ENCODE data around the gene VKORC1L1. TPM values are rescaled to one million over a fixed set of nuclear protein-coding genes. Genes with fewer than 3 reads are reported as not detected.

VKORC1L1 gene
- total and polyA plus RNA-seq, 2 of the 8 experiments (the other 6 are each of a cell fraction or from before 2014, with no cell fraction given), result 12.7 to 45.3 TPM

DNA sequence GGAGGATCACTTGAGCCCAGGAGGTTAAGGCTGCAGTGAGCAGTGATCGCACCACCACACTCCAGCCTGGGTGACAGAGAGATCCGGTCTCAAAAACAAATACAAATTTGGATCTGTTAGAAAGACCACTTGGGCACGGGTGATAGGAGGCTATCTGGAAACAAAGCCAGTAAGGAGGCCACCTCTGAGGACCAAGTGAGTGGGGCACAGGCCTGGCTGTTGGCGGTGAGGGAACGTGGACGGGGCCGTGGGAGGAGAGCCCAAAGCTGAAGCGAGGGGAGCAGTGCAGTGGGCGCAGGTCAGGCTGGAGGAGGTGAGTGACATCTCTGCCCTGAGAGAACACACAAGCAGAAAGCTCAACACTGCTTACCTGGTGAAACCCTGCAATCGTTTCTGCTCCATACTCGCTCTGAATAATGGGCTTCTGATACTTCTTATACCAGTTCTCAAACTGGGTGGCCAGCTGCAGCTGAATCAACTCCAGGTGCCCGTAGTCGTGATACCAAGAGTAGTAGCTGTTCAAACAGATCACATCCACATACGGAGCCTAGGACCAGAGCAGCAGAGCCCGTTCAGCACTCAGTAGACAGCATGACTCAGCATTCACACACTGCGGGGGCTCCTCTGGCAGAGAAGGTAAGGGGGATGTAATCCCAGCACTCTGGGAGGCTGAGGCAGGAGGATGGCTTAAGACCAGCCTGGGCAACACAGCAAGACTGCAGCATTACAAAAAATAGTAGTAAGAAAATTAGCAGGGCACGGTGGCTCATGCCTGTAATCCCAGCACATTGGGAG, 94.7 kb downstream of the VKORC1L1 start:
- no peak overlapping the region for H2BK120ac ChIP-seq (replicated peaks; ENCODE audit: low read depth, low read length)
- H3K23ac ChIP-seq (ENCODE audit: insufficient read length), result no peak overlapping the region
- H3K18ac ChIP-seq (ENCODE audit: extremely low read depth, low read length), result no peak overlapping the region
- no peak for DNase-seq (ENCODE audit: low read depth in 1 of 2, low spot score in 2 of 2)
- H3K4ac ChIP-seq (replicated peaks; ENCODE audit: insufficient read length, low read depth, low read length), result no peak overlapping the region
- no peak overlapping the region for H2AFZ ChIP-seq (ENCODE audit: low read length)
- no peak overlapping the region for H2BK15ac ChIP-seq (ENCODE audit: low read length)
- WGBS, 2 experiments (ENCODE audit: extremely low coverage in 1 of 2, insufficient coverage in 1 of 2, insufficient read length in 1 of 2, insufficient replicate concordance in 2 of 2, low coverage in 1 of 2, low lambda C conversion rate in 2 of 2, missing lambda C conversion rate in 1 of 2), result 93% methylated on average over 17 of the region's 17 CpGs; no CpG with 5 or more reads in 1 of the 2 experiments
- no peak overlapping the region for H2BK12ac ChIP-seq (ENCODE audit: low read depth, low read length)
- H3K36me3 ChIP-seq (ENCODE audit: control insufficient read depth in 2 of 4, insufficient read depth in 4 of 4, low read length in 3 of 4), result peaks cover 21 to 80% (median 55%) of the 10 kb centered on the region in 4 experiments
- H3K4me3 ChIP-seq (ENCODE audit: extremely low read depth in 1 of 4, insufficient read depth in 2 of 4, low read depth in 3 of 4, low read length in 4 of 4), result no peak overlapping the region
- H2BK20ac ChIP-seq (ENCODE audit: low read length), result no peak overlapping the region
- no peak overlapping the region for H2AK5ac ChIP-seq (ENCODE audit: low read depth, low read length)
- H3K27ac ChIP-seq (ENCODE audit: low read depth, low read length), result no peak overlapping the region
- peaks cover 0 to 6% of the 10 kb centered on the region in 2 experiments for H4K20me1 ChIP-seq (replicated peaks in 1 of 2; ENCODE audit: control insufficient read depth in 1 of 2, insufficient read depth in 2 of 2, low read length in 2 of 2)
- H3K56ac ChIP-seq (replicated peaks; ENCODE audit: insufficient read length, low read depth, low read length), result no peak overlapping the region
- no peaks in the 10 kb centered on the region for H3K23me2 ChIP-seq (ENCODE audit: low read depth, low read length)
- H3K4me2 ChIP-seq (ENCODE audit: insufficient read depth in 1 of 2, low read depth in 2 of 2, low read length in 2 of 2), result no peak overlapping the region
- H4K8ac ChIP-seq (ENCODE audit: extremely low read depth, insufficient read depth, low read length), result no peak overlapping the region
- no peaks in the 10 kb centered on the region for H3K27me3 ChIP-seq (replicated peaks in 1 of 4; ENCODE audit: control insufficient read depth in 3 of 4, extremely low read depth in 1 of 4, insufficient read depth in 3 of 4, low read length in 3 of 4)
- no peak overlapping the region for H3K14ac ChIP-seq (ENCODE audit: insufficient read length)
- H3K79me2 ChIP-seq (ENCODE audit: control insufficient read depth in 1 of 2, insufficient read depth in 2 of 2, low read length in 2 of 2), result no peaks in the 10 kb centered on the region
- H4K5ac ChIP-seq (ENCODE audit: insufficient read length, low read depth, low read length), result no peak overlapping the region
- FAIRE-seq, result no peak
- H3K79me1 ChIP-seq (ENCODE audit: low read depth, low read length), result no peaks in the 10 kb centered on the region; the same call in 1 of the 2 replicates
- TF ChIP-seq KDM1A (IDR thresholded peaks at IDR 0.05; ENCODE audit: borderline replicate concordance, low read length), result no peak
- no peak for TF ChIP-seq POU5F1 (IDR thresholded peaks at IDR 0.05; ENCODE audit: low read depth, low read length)
- no peak for TF ChIP-seq KDM5A (IDR thresholded peaks at IDR 0.05; ENCODE audit: low read length)
- no peak for TF ChIP-seq CREB1 (IDR thresholded peaks at IDR 0.05)
- no peak for TF ChIP-seq TAF1 (IDR thresholded peaks at IDR 0.05; ENCODE audit: low read depth, low read length)
- no peak for TF ChIP-seq MAFK (IDR thresholded peaks at IDR 0.05; ENCODE audit: low read depth, low read length)
- no peak for TF ChIP-seq NANOG (IDR thresholded peaks at IDR 0.05; ENCODE audit: insufficient read depth, low read depth, low read length, poor library complexity, severe bottlenecking)
- TF ChIP-seq JUN (IDR thresholded peaks at IDR 0.05; ENCODE audit: low read depth, low read length), result no peak
- no peak for TF ChIP-seq CTBP2 (IDR thresholded peaks at IDR 0.05; ENCODE audit: borderline replicate concordance, insufficient read depth, insufficient read length, low read length)
- H3K9me3 ChIP-seq (ENCODE audit: insufficient read depth in 2 of 2, low read depth in 1 of 2, low read length in 1 of 2), result no peaks in the 10 kb centered on the region
- CTCF ChIA-PET (ENCODE audit: partially characterized antibody), result interaction anchor here (1.5 kb wide), 1 partner anchor 21 kb away, joined by 3 read pairs; no protein-coding TSS in a partner anchor
- POLR2A ChIA-PET (ENCODE audit: partially characterized antibody), result interaction anchor here (2.1 kb wide), 1 partner anchor 10 kb away, joined by 8 read pairs; no protein-coding TSS in a partner anchor
- no peaks in the 10 kb centered on the region for H3K4me1 ChIP-seq (replicated peaks in 1 of 4; ENCODE audit: control insufficient read depth in 3 of 4, insufficient read depth in 4 of 4, low read length in 3 of 4)
- H3K9ac ChIP-seq (replicated peaks in 1 of 4; ENCODE audit: extremely low read depth in 1 of 4, low read depth in 3 of 4, low read length in 3 of 4), result no peak overlapping the region
- H2BK5ac ChIP-seq (ENCODE audit: low read depth, low read length), result no peak overlapping the region
- no peak overlapping the region for H4K91ac ChIP-seq (replicated peaks; ENCODE audit: insufficient read length, low read length)
